HEK293 (cell line): Measurements from ENCODE around the gene BHLHA9.
A peak's percentile ranks its signal among the peaks of the same experiment; 100 is the strongest.

Experiments used
- BCL11B ChIP-seq: fragments of 450-650 bp; formaldehyde crosslinking; IDR thresholded peaks from 2 replicates; pipeline ENCODE4 v1.5.1; 2016; ENCODE audit warnings: low read depth, missing biosample characterization, missing genetic modification characterization
- FEZF1 ChIP-seq: fragments of 450-650 bp; formaldehyde crosslinking; IDR thresholded peaks from 2 replicates; pipeline ENCODE4 v1.5.1; 2016; ENCODE audit warnings: missing biosample characterization, missing genetic modification characterization
- INSM2 ChIP-seq: fragments of 450-650 bp; formaldehyde crosslinking; IDR thresholded peaks from 2 replicates; pipeline ENCODE4 v1.5.1; 2016; ENCODE audit warnings: missing biosample characterization, missing genetic modification characterization
- KLF9 ChIP-seq: fragments of 450-650 bp; formaldehyde crosslinking; IDR thresholded peaks from 2 replicates; pipeline ENCODE4 v1.5.1; 2016; ENCODE audit warnings: missing biosample characterization, missing genetic modification characterization, low read depth
- REST ChIP-seq: fragments of 450-650 bp; formaldehyde crosslinking; IDR thresholded peaks from 2 replicates; pipeline ENCODE4 v1.5.1; 2016; ENCODE audit warnings: missing biosample characterization, missing genetic modification characterization
- SALL2 ChIP-seq: fragments of 450-650 bp; formaldehyde crosslinking; IDR thresholded peaks from 2 replicates; pipeline ENCODE4 v1.5.0; 2017; ENCODE audit warnings: missing biosample characterization, mild to moderate bottlenecking, missing genetic modification characterization, borderline replicate concordance
- SETDB1 ChIP-seq: IDR thresholded peaks from one replicate; pipeline ENCODE4 v1.6.1; 2017; ENCODE audit warnings: mild to moderate bottlenecking, low read length, moderate library complexity, mixed read lengths; ENCODE audit not compliant: insufficient read length
- SP7 ChIP-seq: fragments of 450-650 bp; formaldehyde crosslinking; IDR thresholded peaks from 2 replicates; pipeline ENCODE4 v1.5.1; 2016; ENCODE audit warnings: missing biosample characterization, missing genetic modification characterization
- WT1 ChIP-seq: fragments of 450-650 bp; formaldehyde crosslinking; IDR thresholded peaks from 2 replicates; pipeline ENCODE4 v1.5.1; 2016; ENCODE audit warnings: missing biosample characterization, missing genetic modification characterization
- ZNF175 ChIP-seq: fragments of 450-650 bp; formaldehyde crosslinking; IDR thresholded peaks from 2 replicates; pipeline ENCODE4 v1.5.1; 2016; ENCODE audit warnings: missing biosample characterization, missing genetic modification characterization
- ZNF223 ChIP-seq: fragments of 450-650 bp; formaldehyde crosslinking; IDR thresholded peaks from 2 replicates; pipeline ENCODE4 v1.5.1; 2016; ENCODE audit warnings: missing biosample characterization, missing genetic modification characterization
- ZNF302 ChIP-seq: fragments of 450-650 bp; formaldehyde crosslinking; IDR thresholded peaks from 2 replicates; pipeline ENCODE4 v1.5.1; 2016; ENCODE audit warnings: missing biosample characterization, missing genetic modification characterization, low read depth
- ZNF335 ChIP-seq: fragments of 450-650 bp; formaldehyde crosslinking; conservative IDR thresholded peaks from 2 replicates; pipeline ENCODE4 v1.5.1; 2016; ENCODE audit warnings: missing biosample characterization, missing genetic modification characterization
- ZNF391 ChIP-seq: fragments of 450-650 bp; formaldehyde crosslinking; IDR thresholded peaks from 2 replicates; pipeline ENCODE4 v1.5.1; 2016; ENCODE audit warnings: low read depth, missing biosample characterization, missing genetic modification characterization, borderline replicate concordance
- ZNF423 ChIP-seq: fragments of 450-650 bp; formaldehyde crosslinking; IDR thresholded peaks from 2 replicates; pipeline ENCODE4 v1.5.1; 2016; ENCODE audit warnings: missing biosample characterization, missing genetic modification characterization
- ZNF530 ChIP-seq: fragments of 450-650 bp; formaldehyde crosslinking; IDR thresholded peaks from 2 replicates; pipeline ENCODE4 v1.5.1; 2016; ENCODE audit warnings: low read depth, missing biosample characterization, missing genetic modification characterization
- ZNF621 ChIP-seq: fragments of 450-650 bp; formaldehyde crosslinking; IDR thresholded peaks from 2 replicates; pipeline ENCODE4 v1.5.1; 2017; ENCODE audit warnings: missing biosample characterization, missing genetic modification characterization
- ZNF837 ChIP-seq: fragments of 450-650 bp; formaldehyde crosslinking; IDR thresholded peaks from 2 replicates; pipeline ENCODE4 v1.5.1; 2016; ENCODE audit warnings: missing biosample characterization, missing genetic modification characterization
- ZNF843 ChIP-seq: fragments of 450-650 bp; formaldehyde crosslinking; IDR thresholded peaks from 2 replicates; pipeline ENCODE4 v1.5.1; 2016; ENCODE audit warnings: missing biosample characterization, missing genetic modification characterization
- TF ChIP-seq, protein P1 (sequence below): fragments of 450-650 bp; formaldehyde crosslinking; IDR thresholded peaks from 2 replicates; pipeline ENCODE4 v1.5.1; 2016; ENCODE audit warnings: missing biosample characterization, missing genetic modification characterization
- TF ChIP-seq, protein P2 (sequence below): fragments of 450-650 bp; formaldehyde crosslinking; conservative IDR thresholded peaks from 2 replicates; pipeline ENCODE4 v1.5.1; 2016; ENCODE audit warnings: low read depth, missing biosample characterization, missing genetic modification characterization
- TF ChIP-seq, protein P3 (sequence below): fragments of 450-650 bp; formaldehyde crosslinking; IDR thresholded peaks from 2 replicates; pipeline ENCODE4 v1.5.1; 2016; ENCODE audit warnings: missing biosample characterization, missing genetic modification characterization

BHLHA9 gene

DNA sequence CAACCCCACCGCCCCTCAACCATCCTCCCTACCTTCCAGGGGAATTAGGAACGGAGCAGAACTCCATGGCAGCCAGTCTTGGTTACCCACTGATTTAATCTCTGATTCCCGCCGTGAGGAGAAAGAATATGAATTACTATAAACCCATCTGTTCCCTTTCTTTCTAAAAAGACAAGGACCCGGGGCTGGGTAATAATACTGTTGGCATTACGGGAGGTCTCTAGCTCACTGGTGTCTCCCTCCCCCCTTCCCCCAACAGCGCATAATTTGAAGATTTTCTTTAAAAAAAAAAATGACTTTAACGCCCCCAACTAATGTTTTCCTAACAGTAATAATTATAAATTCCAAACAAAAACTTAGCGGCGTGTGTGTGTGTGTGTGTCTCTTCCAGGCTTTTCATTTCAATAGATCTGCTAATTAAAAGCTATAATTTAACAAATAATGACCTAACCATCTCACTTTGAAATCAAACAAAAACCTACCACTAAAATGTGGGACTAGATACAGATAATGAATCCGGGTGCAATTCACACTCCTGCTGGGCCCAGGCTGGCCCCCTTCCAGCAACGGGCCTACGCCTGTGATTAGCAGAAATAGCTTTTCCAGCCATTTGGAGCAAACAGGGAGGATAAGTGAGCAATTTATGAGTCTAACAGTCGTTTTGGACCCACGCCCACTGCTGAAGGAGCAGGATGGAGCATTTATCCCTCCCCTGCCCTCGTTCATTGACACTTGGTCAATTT is 18.2 kb upstream of the BHLHA9 start (continued):
- no peak for TF ChIP-seq ZNF223 (tag by site-specific recombination)
- TF ChIP-seq ZNF335 (tag by site-specific recombination), result peak; percentile 57
- no peak for TF ChIP-seq SALL2 (tag by site-specific recombination)
- TF ChIP-seq ZNF843 (tag by site-specific recombination), result peak; percentile 45; the same call in 1 of the 2 replicates
- TF ChIP-seq SP7 (tag by site-specific recombination), result peak; percentile 98
- peak; percentile 57; the same call in 1 of the 2 replicates for TF ChIP-seq KLF9 (tag by site-specific recombination)
- no peak for TF ChIP-seq ZNF837 (tag by site-specific recombination)
- no peak for TF ChIP-seq ZNF530 (tag by site-specific recombination)
- no peak for TF ChIP-seq SETDB1
- TF ChIP-seq, protein P1, sequence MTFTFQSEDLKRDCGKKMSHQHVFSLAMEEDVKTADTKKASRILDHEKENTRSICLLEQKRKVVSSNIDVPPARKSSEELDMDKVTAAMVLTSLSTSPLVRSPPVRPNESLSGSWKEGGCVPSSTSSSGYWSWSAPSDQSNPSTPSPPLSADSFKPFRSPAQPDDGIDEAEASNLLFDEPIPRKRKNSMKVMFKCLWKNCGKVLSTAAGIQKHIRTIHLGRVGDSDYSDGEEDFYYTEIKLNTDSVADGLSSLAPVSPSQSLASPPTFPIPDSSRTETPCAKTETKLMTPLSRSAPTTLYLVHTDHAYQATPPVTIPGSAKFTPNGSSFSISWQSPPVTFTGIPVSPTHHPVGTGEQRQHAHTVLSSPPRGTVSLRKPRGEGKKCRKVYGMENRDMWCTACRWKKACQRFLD (tag by site-specific recombination), result no peak
- peak; percentile 99 for TF ChIP-seq FEZF1
- no peak for TF ChIP-seq ZNF302 (tag by site-specific recombination)
- no peak for TF ChIP-seq REST (tag by site-specific recombination)
- no peak for TF ChIP-seq ZNF621 (tag by site-specific recombination)
- TF ChIP-seq ZNF175, result no peak
- TF ChIP-seq, protein P2, sequence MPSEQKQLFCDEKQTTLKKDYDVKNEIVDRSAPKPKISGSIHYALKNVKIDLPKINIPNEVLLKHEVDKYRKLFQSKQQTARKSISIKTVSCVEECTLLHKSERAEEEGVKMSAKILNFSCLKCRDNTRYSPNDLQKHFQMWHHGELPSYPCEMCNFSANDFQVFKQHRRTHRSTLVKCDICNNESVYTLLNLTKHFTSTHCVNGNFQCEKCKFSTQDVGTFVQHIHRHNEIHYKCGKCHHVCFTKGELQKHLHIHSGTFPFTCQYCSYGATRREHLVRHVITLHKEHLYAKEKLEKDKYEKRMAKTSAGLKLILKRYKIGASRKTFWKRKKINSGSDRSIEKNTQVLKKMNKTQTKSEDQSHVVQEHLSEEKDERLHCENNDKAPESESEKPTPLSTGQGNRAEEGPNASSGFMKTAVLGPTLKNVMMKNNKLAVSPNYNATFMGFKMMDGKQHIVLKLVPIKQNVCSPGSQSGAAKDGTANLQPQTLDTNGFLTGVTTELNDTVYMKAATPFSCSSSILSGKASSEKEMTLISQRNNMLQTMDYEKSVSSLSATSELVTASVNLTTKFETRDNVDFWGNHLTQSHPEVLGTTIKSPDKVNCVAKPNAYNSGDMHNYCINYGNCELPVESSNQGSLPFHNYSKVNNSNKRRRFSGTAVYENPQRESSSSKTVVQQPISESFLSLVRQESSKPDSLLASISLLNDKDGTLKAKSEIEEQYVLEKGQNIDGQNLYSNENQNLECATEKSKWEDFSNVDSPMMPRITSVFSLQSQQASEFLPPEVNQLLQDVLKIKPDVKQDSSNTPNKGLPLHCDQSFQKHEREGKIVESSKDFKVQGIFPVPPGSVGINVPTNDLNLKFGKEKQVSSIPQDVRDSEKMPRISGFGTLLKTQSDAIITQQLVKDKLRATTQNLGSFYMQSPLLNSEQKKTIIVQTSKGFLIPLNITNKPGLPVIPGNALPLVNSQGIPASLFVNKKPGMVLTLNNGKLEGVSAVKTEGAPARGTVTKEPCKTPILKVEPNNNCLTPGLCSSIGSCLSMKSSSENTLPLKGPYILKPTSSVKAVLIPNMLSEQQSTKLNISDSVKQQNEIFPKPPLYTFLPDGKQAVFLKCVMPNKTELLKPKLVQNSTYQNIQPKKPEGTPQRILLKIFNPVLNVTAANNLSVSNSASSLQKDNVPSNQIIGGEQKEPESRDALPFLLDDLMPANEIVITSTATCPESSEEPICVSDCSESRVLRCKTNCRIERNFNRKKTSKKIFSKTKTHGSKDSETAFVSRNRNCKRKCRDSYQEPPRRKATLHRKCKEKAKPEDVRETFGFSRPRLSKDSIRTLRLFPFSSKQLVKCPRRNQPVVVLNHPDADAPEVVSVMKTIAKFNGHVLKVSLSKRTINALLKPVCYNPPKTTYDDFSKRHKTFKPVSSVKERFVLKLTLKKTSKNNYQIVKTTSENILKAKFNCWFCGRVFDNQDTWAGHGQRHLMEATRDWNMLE (tag by site-specific recombination), result 0 out of 2 replicates have a peak, but pooled peaks have one; percentile 17
- no peak for TF ChIP-seq BCL11B (tag by site-specific recombination)
- TF ChIP-seq INSM2 (tag by site-specific recombination), result no peak
- TF ChIP-seq, protein P3, sequence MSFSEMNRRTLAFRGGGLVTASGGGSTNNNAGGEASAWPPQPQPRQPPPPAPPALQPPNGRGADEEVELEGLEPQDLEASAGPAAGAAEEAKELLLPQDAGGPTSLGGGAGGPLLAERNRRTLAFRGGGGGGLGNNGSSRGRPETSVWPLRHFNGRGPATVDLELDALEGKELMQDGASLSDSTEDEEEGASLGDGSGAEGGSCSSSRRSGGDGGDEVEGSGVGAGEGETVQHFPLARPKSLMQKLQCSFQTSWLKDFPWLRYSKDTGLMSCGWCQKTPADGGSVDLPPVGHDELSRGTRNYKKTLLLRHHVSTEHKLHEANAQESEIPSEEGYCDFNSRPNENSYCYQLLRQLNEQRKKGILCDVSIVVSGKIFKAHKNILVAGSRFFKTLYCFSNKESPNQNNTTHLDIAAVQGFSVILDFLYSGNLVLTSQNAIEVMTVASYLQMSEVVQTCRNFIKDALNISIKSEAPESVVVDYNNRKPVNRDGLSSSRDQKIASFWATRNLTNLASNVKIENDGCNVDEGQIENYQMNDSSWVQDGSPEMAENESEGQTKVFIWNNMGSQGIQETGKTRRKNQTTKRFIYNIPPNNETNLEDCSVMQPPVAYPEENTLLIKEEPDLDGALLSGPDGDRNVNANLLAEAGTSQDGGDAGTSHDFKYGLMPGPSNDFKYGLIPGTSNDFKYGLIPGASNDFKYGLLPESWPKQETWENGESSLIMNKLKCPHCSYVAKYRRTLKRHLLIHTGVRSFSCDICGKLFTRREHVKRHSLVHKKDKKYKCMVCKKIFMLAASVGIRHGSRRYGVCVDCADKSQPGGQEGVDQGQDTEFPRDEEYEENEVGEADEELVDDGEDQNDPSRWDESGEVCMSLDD (tag by site-specific recombination), result no peak
- TF ChIP-seq ZNF391 (tag by site-specific recombination), result no peak
- TF ChIP-seq WT1 (tag by site-specific recombination), result peak; percentile 97
- no peak for TF ChIP-seq ZNF423 (tag by site-specific recombination)
- TF ChIP-seq, all 188 proteins: peak for 43
